HepG2 (cell line): ENCODE measurements around the gene OSER1. TPM values are rescaled to one million over a fixed set of nuclear protein-coding genes. Genes with fewer than 3 reads are reported as not detected.

ENCODE experiments used
- DNMT3B ChIP-seq: conservative IDR thresholded peaks from 2 replicates; pipeline ENCODE4 v1.6.1; 2016; ENCODE audit warnings: missing biosample characterization, control low read depth
- HNRNPH1 ChIP-seq: fragments of 200-400 bp; formaldehyde crosslinking; optimal IDR thresholded peaks from 2 replicates; pipeline ENCODE3; 2017; ENCODE audit warnings: mild to moderate bottlenecking, low read depth, low read length
- KLF12 ChIP-seq: sonication (generic); formaldehyde crosslinking; IDR thresholded peaks from 2 replicates; pipeline ENCODE4 v1.4.0; 2020; ENCODE audit warnings: missing genetic modification reagents, borderline replicate concordance
- MAFG ChIP-seq: sonication (generic); formaldehyde crosslinking; IDR thresholded peaks from 2 replicates; pipeline ENCODE4 v1.5.1; 2020; ENCODE audit warnings: mild to moderate bottlenecking, missing genetic modification reagents
- SMARCE1 ChIP-seq: fragments of 450-650 bp; IDR thresholded peaks from 2 replicates; pipeline ENCODE4 v1.6.1; 2017; ENCODE audit warnings: borderline replicate concordance
- STAT6 ChIP-seq: sonication (generic); formaldehyde crosslinking; IDR thresholded peaks from 2 replicates; pipeline ENCODE4 v1.4.0; 2020; ENCODE audit warnings: missing genetic modification reagents, mild to moderate bottlenecking, borderline replicate concordance
- ZFP1 ChIP-seq: IDR thresholded peaks from 2 replicates; pipeline ENCODE4 v1.6.1; 2016
- ZNF605 ChIP-seq: sonication (generic); formaldehyde crosslinking; IDR thresholded peaks from 2 replicates; pipeline ENCODE4 v1.8.0; 2022; ENCODE audit warnings: mild to moderate bottlenecking, missing genetic modification reagents
- polyA plus RNA-seq, 8 experiments: library from polyadenylated mRNA; depleted of rRNA in 3 of 8; stranded (reverse) in 7 of 8; unstranded in 1 of 8; fragments of >200 nt; fragmentation: Illumina TruSeq in 4 of 8; extraction: Trizol in 4 of 8; gene quantifications; 2 replicates each; pipeline versions ENCODE4 v1.2.1 to v1.2.3, GENCODE V29; 2011 to 2016; ENCODE audit warnings: low read depth in 4 of 8, missing spikeins in 1 of 8, mixed read lengths in 1 of 8; ENCODE audit not compliant: insufficient read depth in 1 of 8
- total RNA-seq, 5 experiments: library from RNA; depleted of rRNA; stranded (reverse); fragments of >200 nt; fragmentation: Illumina TruSeq; extraction: Trizol; gene quantifications; 2 replicates each; pipeline ENCODE4 v1.2.3, GENCODE V29; 2016; ENCODE audit warnings: low read depth in 1 of 5
- TF ChIP-seq, protein P1 (sequence below), 2 experiments: sonication (generic) in 1 of 2; formaldehyde crosslinking in 1 of 2; IDR thresholded peaks; 2 replicates each; pipeline versions ENCODE4 v1.6.1 to v1.9.0; 2014 to 2022; ENCODE audit warnings: antibody characterized with exemption in 1 of 2, borderline replicate concordance in 1 of 2, inconsistent platforms in 1 of 2, low read depth in 1 of 2, missing genetic modification reagents in 1 of 2
- TF ChIP-seq, protein P2 (sequence below), 2 experiments: sonication (generic) in 1 of 2; formaldehyde crosslinking in 1 of 2; IDR thresholded peaks; 2 replicates each; pipeline versions ENCODE4 v1.4.0 to v1.6.1; 2016 to 2020; ENCODE audit warnings: borderline replicate concordance in 1 of 2, low read depth in 1 of 2, mild to moderate bottlenecking in 1 of 2, missing genetic modification reagents in 1 of 2

The OSER1 gene
- total and polyA plus RNA-seq, 2 of the 13 experiments (the other 11 are each of a cell fraction or from before 2014, with no cell fraction given), result 71.2 to 71.5 TPM

GRCh38 chr20:44209686-44210405 is 725 bp downstream of the OSER1 start (continued):
- TF ChIP-seq, protein P1, sequence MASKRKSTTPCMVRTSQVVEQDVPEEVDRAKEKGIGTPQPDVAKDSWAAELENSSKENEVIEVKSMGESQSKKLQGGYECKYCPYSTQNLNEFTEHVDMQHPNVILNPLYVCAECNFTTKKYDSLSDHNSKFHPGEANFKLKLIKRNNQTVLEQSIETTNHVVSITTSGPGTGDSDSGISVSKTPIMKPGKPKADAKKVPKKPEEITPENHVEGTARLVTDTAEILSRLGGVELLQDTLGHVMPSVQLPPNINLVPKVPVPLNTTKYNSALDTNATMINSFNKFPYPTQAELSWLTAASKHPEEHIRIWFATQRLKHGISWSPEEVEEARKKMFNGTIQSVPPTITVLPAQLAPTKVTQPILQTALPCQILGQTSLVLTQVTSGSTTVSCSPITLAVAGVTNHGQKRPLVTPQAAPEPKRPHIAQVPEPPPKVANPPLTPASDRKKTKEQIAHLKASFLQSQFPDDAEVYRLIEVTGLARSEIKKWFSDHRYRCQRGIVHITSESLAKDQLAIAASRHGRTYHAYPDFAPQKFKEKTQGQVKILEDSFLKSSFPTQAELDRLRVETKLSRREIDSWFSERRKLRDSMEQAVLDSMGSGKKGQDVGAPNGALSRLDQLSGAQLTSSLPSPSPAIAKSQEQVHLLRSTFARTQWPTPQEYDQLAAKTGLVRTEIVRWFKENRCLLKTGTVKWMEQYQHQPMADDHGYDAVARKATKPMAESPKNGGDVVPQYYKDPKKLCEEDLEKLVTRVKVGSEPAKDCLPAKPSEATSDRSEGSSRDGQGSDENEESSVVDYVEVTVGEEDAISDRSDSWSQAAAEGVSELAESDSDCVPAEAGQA (IDR thresholded peaks at IDR 0.05; ENCODE audit: low read depth), result no peak
- TF ChIP-seq, protein P1 (CRISPR knock-in tag; IDR thresholded peaks at IDR 0.05; ENCODE audit: borderline replicate concordance), result no peak
- TF ChIP-seq, protein P2, sequence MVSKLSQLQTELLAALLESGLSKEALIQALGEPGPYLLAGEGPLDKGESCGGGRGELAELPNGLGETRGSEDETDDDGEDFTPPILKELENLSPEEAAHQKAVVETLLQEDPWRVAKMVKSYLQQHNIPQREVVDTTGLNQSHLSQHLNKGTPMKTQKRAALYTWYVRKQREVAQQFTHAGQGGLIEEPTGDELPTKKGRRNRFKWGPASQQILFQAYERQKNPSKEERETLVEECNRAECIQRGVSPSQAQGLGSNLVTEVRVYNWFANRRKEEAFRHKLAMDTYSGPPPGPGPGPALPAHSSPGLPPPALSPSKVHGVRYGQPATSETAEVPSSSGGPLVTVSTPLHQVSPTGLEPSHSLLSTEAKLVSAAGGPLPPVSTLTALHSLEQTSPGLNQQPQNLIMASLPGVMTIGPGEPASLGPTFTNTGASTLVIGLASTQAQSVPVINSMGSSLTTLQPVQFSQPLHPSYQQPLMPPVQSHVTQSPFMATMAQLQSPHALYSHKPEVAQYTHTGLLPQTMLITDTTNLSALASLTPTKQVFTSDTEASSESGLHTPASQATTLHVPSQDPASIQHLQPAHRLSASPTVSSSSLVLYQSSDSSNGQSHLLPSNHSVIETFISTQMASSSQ (IDR thresholded peaks at IDR 0.05; ENCODE audit: low read depth), result no peak
- TF ChIP-seq, protein P2 (CRISPR knock-in tag; IDR thresholded peaks at IDR 0.05; ENCODE audit: borderline replicate concordance), result no peak
- no peak for TF ChIP-seq HNRNPH1
- no peak for TF ChIP-seq MAFG (CRISPR knock-in tag)
- TF ChIP-seq ZFP1, result no peak
- peak; percentile 75; the same call in 1 of the 2 replicates for TF ChIP-seq DNMT3B
- peak; percentile 23; the same call in 1 of the 2 replicates for TF ChIP-seq STAT6 (CRISPR knock-in tag)
- TF ChIP-seq KLF12 (CRISPR knock-in tag), result no peak; the same call in 1 of the 2 replicates
- TF ChIP-seq ZNF605 (CRISPR knock-in tag), result no peak; the same call in 1 of the 2 replicates
- no peak for TF ChIP-seq SMARCE1
